AG04449 (cell line): Measurements from ENCODE around the gene RIOK2.

Experiments
- CTCF ChIA-PET: fragments of 350-600 bp; formaldehyde crosslinking; extraction: SDS; loops from one replicate; lab custom pipeline; 2021; ENCODE audit warnings: antibody characterized with exemption; lab: Yijun Ruan, JAX
- POLR2A ChIA-PET: fragments of 400-600, 350-600 bp; formaldehyde crosslinking; extraction: SDS; loops from one replicate; lab custom pipeline; 2020; ENCODE audit warnings: antibody characterized with exemption, inconsistent platforms; lab: Yijun Ruan, JAX
- DNase-seq: peaks from one replicate; pipeline ENCODE4 v3.0.0-alpha.2; 2010; ENCODE audit warnings: low read depth, low spot score
- H3K4me3 ChIP-seq: 2 replicates; pipeline ENCODE4 v1.5.1; 2011; ENCODE audit warnings: low read depth, mild to moderate bottlenecking, control low read depth, low read length
- CTCF ChIP-seq: IDR thresholded peaks from one replicate; pipeline ENCODE4 v1.5.1; 2011; ENCODE audit warnings: mild to moderate bottlenecking, moderate library complexity, low read length, control low read depth, inconsistent platforms; ENCODE audit not compliant: insufficient read depth; ENCODE audit errors: missing control alignments

The RIOK2 gene

GRCh38 chr5:97127727-97128126 lies 55.3 kb downstream of the RIOK2 start:
- TF ChIP-seq CTCF: no peak
- POLR2A ChIA-PET: interaction anchor here (0.6 kb wide), 1 partner anchor 274 kb away, joined by 3 read pairs; no protein-coding TSS in a partner anchor
- CTCF ChIA-PET: interaction anchor here (1.2 to 3.0 kb wide), 2 partner anchors 18 to 34 kb away, joined by 3 to 8 read pairs; no protein-coding TSS in a partner anchor

GRCh38 chr5:97125125-97125683 lies 57.8 kb downstream of the RIOK2 start:
- no peak for TF ChIP-seq CTCF
- no peak overlapping the region for H3K4me3 ChIP-seq
- no peak for DNase-seq
- ChIA-PET POLR2A (no interaction called here), CTCF (no interaction called here)

More at GRCh38 chr5:97127727-97128126, 55.3 kb downstream of the RIOK2 start:
- H3K4me3 ChIP-seq: no peak overlapping the region
- DNase-seq: no peak

- H3K4me3 ChIP-seq: no peak overlapping the region
- no peak for TF ChIP-seq CTCF
- ChIA-PET CTCF (no interaction called here), POLR2A (no interaction called here)
- DNase-seq: no peak
Observed at GRCh38 chr5:97124335-97124734, 58.7 kb downstream of the RIOK2 start.

GRCh38 chr5:97121848-97122247 lies 61.2 kb downstream of the RIOK2 start:
- no peak overlapping the region for H3K4me3 ChIP-seq
- DNase-seq: no peak
- no peak for TF ChIP-seq CTCF
- POLR2A ChIA-PET: no interaction called here
- CTCF ChIA-PET: interaction anchor here (1.2 to 1.4 kb wide), 2 partner anchors 21 to 40 kb away, joined by 3 to 4 read pairs; partner anchors contain the start of gene LIX1

GRCh38 chr5:97120195-97120594 lies 62.9 kb downstream of the RIOK2 start:
- POLR2A ChIA-PET: no interaction called here
- no peak for TF ChIP-seq CTCF
- DNase-seq: no peak
- CTCF ChIA-PET: no interaction called here
- H3K4me3 ChIP-seq: no peak overlapping the region

- TF ChIP-seq CTCF: no peak
- ChIA-PET CTCF (no interaction called here), POLR2A (no interaction called here)
- DNase-seq: no peak
- no peak overlapping the region for H3K4me3 ChIP-seq
Observed at GRCh38 chr5:97119007-97119390, 64.0 kb downstream of the RIOK2 start.
